SJSA1 (cell line): ENCODE measurements around the gene SLC35B1. TPM values are rescaled to one million over a fixed set of nuclear protein-coding genes. Genes with fewer than 3 reads are reported as not detected.

Experiments
- DNase-seq, 2 experiments: peaks; one replicate each; pipeline ENCODE4 v3.0.0-alpha.2; 2015 to 2020; ENCODE audit warnings: low spot score in 2 of 2, low read depth in 1 of 2
- H3K27ac ChIP-seq: fragments of 250-450 bp; sonication (Bioruptor Pico); 2 replicates; pipeline ENCODE4 v1.5.1; 2020; ENCODE audit warnings: mild to moderate bottlenecking, moderate library complexity
- H3K27me3 ChIP-seq: fragments of 250-450 bp; sonication (Bioruptor Pico); replicated peaks from 2 replicates; pipeline ENCODE4 v1.5.1; 2020; ENCODE audit warnings: mild to moderate bottlenecking, moderate library complexity
- H3K36me3 ChIP-seq: fragments of 250-450 bp; sonication (Bioruptor Pico); 2 replicates; pipeline ENCODE4 v1.5.1; 2020; ENCODE audit warnings: mild to moderate bottlenecking
- H3K4me1 ChIP-seq: fragments of 250-450 bp; sonication (Bioruptor Pico); replicated peaks from 2 replicates; pipeline ENCODE4 v1.6.1; 2021; ENCODE audit warnings: mild to moderate bottlenecking
- H3K4me3 ChIP-seq: fragments of 250-450 bp; sonication (Bioruptor Pico); 2 replicates; pipeline ENCODE4 v1.5.1; 2020; ENCODE audit warnings: mild to moderate bottlenecking
- H3K9me3 ChIP-seq: fragments of 250-450 bp; sonication (Bioruptor Pico); replicated peaks from 2 replicates; pipeline ENCODE4 v1.5.1; 2020; ENCODE audit warnings: mild to moderate bottlenecking
- total RNA-seq: library from RNA; depleted of rRNA; stranded (reverse); fragments of >200 nt; shearing (Covaris generic); gene quantifications from 2 replicates; pipeline ENCODE4 v1.2.3, GENCODE V29; 2014; rRNA removed

SLC35B1 gene
- total RNA-seq, 1 experiment from 2014 or later, result 141 TPM

- no peaks in the 10 kb centered on the region for H3K9me3 ChIP-seq
- no peak overlapping the region for H3K27ac ChIP-seq
- peaks cover 22% of the 10 kb centered on the region for H3K36me3 ChIP-seq
- DNase-seq, result no peak
- no peaks in the 10 kb centered on the region for H3K4me1 ChIP-seq
- H3K27me3 ChIP-seq, result no peaks in the 10 kb centered on the region
- H3K4me3 ChIP-seq, result no peak overlapping the region
Measured at GRCh38 chr17:49656247-49656646, 51.5 kb downstream of the SLC35B1 start.

Other genes starting within 250 kb of the SLC35B1 start
- gene NGFR, start 212.7 kb downstream of the SLC35B1 start, total RNA-seq, result 0.11 and 2.3 TPM in 2 replicates
- 2.2 and 2.3 TPM in 2 replicates for gene NXPH3, start 132.1 kb downstream of the SLC35B1 start, total RNA-seq
- 61.0 and 73.0 TPM in 2 replicates for gene SPOP, start 29.9 kb downstream of the SLC35B1 start, total RNA-seq
- 1.3 and 2.6 TPM in 2 replicates for gene FAM117A, start 56.2 kb upstream of the SLC35B1 start, total RNA-seq
- gene KAT7, start 80.7 kb upstream of the SLC35B1 start, total RNA-seq, result 32.6 and 39.4 TPM in 2 replicates
- gene TAC4, start 140.1 kb upstream of the SLC35B1 start, total RNA-seq, result not detected in 2 replicates